H9 (cell line): Measurements from ENCODE around the gene TRIM73. TPM values are rescaled to one million over a fixed set of nuclear protein-coding genes. Genes with fewer than 3 reads are reported as not detected.
"Not testable (repeated sequence)": the region's sequence is repeated elsewhere in the genome, so short reads cannot be mapped to it uniquely, and the experiment has no call there.

ENCODE experiments used
- DNase-seq: peaks from one replicate; pipeline ENCODE4 v3.0.0-alpha.2; 2017
- H2AFZ ChIP-seq: one replicate; pipeline ENCODE4 v1.6.1; 2013; ENCODE audit warnings: mild to moderate bottlenecking, low read length, control low read depth, moderate library complexity
- H2AK5ac ChIP-seq: 2 replicates; pipeline ENCODE4 v1.6.1; 2013; ENCODE audit warnings: low read length, control low read depth, mixed read lengths; ENCODE audit not compliant: insufficient read length
- H2BK120ac ChIP-seq: one replicate; pipeline ENCODE4 v1.6.1; 2013; ENCODE audit warnings: low read depth, mild to moderate bottlenecking, low read length, control low read depth, inconsistent platforms; ENCODE audit not compliant: poor library complexity, severe bottlenecking
- H2BK12ac ChIP-seq: 2 replicates; pipeline ENCODE4 v1.6.1; 2013; ENCODE audit warnings: low read length, control low read depth, mixed read lengths, low read depth; ENCODE audit not compliant: insufficient read length
- H2BK15ac ChIP-seq: 2 replicates; pipeline ENCODE4 v1.6.1; 2013; ENCODE audit warnings: low read depth, low read length, control low read depth
- H2BK20ac ChIP-seq: one replicate; pipeline ENCODE4 v1.6.1; 2013; ENCODE audit warnings: low read depth, mild to moderate bottlenecking, low read length, control low read depth, inconsistent platforms; ENCODE audit not compliant: poor library complexity, severe bottlenecking
- H2BK5ac ChIP-seq: 2 replicates; pipeline ENCODE4 v1.6.1; 2013; ENCODE audit warnings: low read length, control low read depth, mixed read lengths; ENCODE audit not compliant: insufficient read length
- H3K14ac ChIP-seq: 2 replicates; pipeline ENCODE4 v1.6.1; 2013; ENCODE audit warnings: low read length, control low read depth; ENCODE audit not compliant: insufficient read depth
- H3K18ac ChIP-seq: 2 replicates; pipeline ENCODE4 v1.6.1; 2013; ENCODE audit warnings: low read depth, mild to moderate bottlenecking, mixed read lengths, low read length, control low read depth; ENCODE audit not compliant: insufficient read length
- H3K23ac ChIP-seq: 2 replicates; pipeline ENCODE4 v1.6.1; 2013; ENCODE audit warnings: low read length, control low read depth, mixed read lengths, low read depth; ENCODE audit not compliant: insufficient read length
- H3K23me2 ChIP-seq: 2 replicates; pipeline ENCODE4 v1.6.1; 2013; ENCODE audit warnings: low read depth, mild to moderate bottlenecking, mixed read lengths, low read length, control low read depth; ENCODE audit not compliant: insufficient read length, poor library complexity, severe bottlenecking
- H3K27ac ChIP-seq: 2 replicates; pipeline ENCODE4 v1.5.1; 2013; ENCODE audit warnings: low read length, control low read depth, mixed read lengths, low read depth; ENCODE audit not compliant: insufficient read length
- H3K27me3 ChIP-seq: 2 replicates; pipeline ENCODE4 v1.6.1; 2013; ENCODE audit warnings: low read length, control low read depth, inconsistent platforms; ENCODE audit not compliant: insufficient read depth
- H3K4ac ChIP-seq: 2 replicates; pipeline ENCODE4 v1.6.1; 2013; ENCODE audit warnings: low read depth, mild to moderate bottlenecking, control low read depth, inconsistent platforms, low read length, moderate library complexity
- H3K4me1 ChIP-seq: 2 replicates; pipeline ENCODE4 v1.6.1; 2013; ENCODE audit warnings: low read length, control low read depth, inconsistent platforms; ENCODE audit not compliant: insufficient read depth
- H3K4me2 ChIP-seq: 2 replicates; pipeline ENCODE4 v1.6.1; 2013; ENCODE audit warnings: low read length, control low read depth, mixed read lengths; ENCODE audit not compliant: insufficient read length, insufficient read depth
- H3K56ac ChIP-seq: 2 replicates; pipeline ENCODE4 v1.6.1; 2013; ENCODE audit warnings: low read depth, mild to moderate bottlenecking, mixed read lengths, low read length, control low read depth; ENCODE audit not compliant: insufficient read length
- H3K79me1 ChIP-seq: 2 replicates; pipeline ENCODE4 v1.6.1; 2013; ENCODE audit warnings: low read depth, mild to moderate bottlenecking, moderate library complexity, low read length, control low read depth, inconsistent platforms; ENCODE audit not compliant: insufficient read depth, poor library complexity, severe bottlenecking
- H3K79me2 ChIP-seq: 2 replicates; pipeline ENCODE4 v1.6.1; 2013; ENCODE audit warnings: low read length, control low read depth, inconsistent platforms; ENCODE audit not compliant: insufficient read depth
- H3K9ac ChIP-seq: 2 replicates; pipeline ENCODE4 v1.6.1; 2013; ENCODE audit warnings: low read length, control low read depth, mixed read lengths; ENCODE audit not compliant: insufficient read length; ENCODE audit errors: extremely low read depth
- H3K9me3 ChIP-seq: one replicate; pipeline ENCODE4 v1.6.1; 2013; ENCODE audit warnings: low read depth, low read length, inconsistent platforms; ENCODE audit not compliant: control insufficient read depth
- H3T11ph ChIP-seq: one replicate; pipeline ENCODE4 v1.6.1; 2013; ENCODE audit warnings: mild to moderate bottlenecking, low read length, control low read depth, inconsistent platforms
- H4K20me1 ChIP-seq: one replicate; pipeline ENCODE4 v1.6.1; 2013; ENCODE audit not compliant: control insufficient read depth, insufficient read length, insufficient read depth
- H4K5ac ChIP-seq: 2 replicates; pipeline ENCODE4 v1.6.1; 2013; ENCODE audit warnings: low read depth, mild to moderate bottlenecking, mixed read lengths, low read length, control low read depth; ENCODE audit not compliant: insufficient read length
- H4K8ac ChIP-seq: replicated peaks from 2 replicates; pipeline ENCODE4 v1.6.1; 2013; ENCODE audit warnings: low read length, control low read depth, mixed read lengths, low read depth; ENCODE audit not compliant: insufficient read length
- H4K91ac ChIP-seq: 2 replicates; pipeline ENCODE4 v1.6.1; 2013; ENCODE audit warnings: low read depth, mild to moderate bottlenecking, moderate library complexity, mixed read lengths, low read length, control low read depth; ENCODE audit not compliant: insufficient read length
- H3K27ac Mint-ChIP-seq, 3 experiments: 2 replicates in 2 of 3; 3 replicates in 1 of 3; pipeline ENCODE4 v1.8.0; 2020 to 2021; ENCODE audit warnings: mixed read lengths in 3 of 3, mild to moderate bottlenecking in 1 of 3, moderate library complexity in 1 of 3
- H3K27me3 Mint-ChIP-seq: 2 replicates; pipeline ENCODE4 v1.8.0; 2021; ENCODE audit warnings: low read depth, mild to moderate bottlenecking, moderate library complexity, mixed read lengths
- H3K36me3 Mint-ChIP-seq, 3 experiments: 2 replicates in 2 of 3; 3 replicates in 1 of 3; pipeline ENCODE4 v1.8.0; 2020 to 2021; ENCODE audit warnings: low read depth in 3 of 3, mixed read lengths in 3 of 3; ENCODE audit not compliant: insufficient read depth in 1 of 3
- H3K4me1 Mint-ChIP-seq, 2 experiments: 2 replicates each; pipeline ENCODE4 v1.8.0; 2020; ENCODE audit warnings: mixed read lengths in 2 of 2
- H3K4me3 Mint-ChIP-seq, 2 experiments: 2 replicates in 1 of 2; 3 replicates in 1 of 2; pipeline ENCODE4 v1.8.0; 2020 to 2021; ENCODE audit warnings: mild to moderate bottlenecking in 2 of 2, mixed read lengths in 2 of 2, moderate library complexity in 1 of 2
- H3K9me3 Mint-ChIP-seq, 2 experiments: 2 replicates in 1 of 2; 3 replicates in 1 of 2; pipeline ENCODE4 v1.8.0; 2020; ENCODE audit warnings: mild to moderate bottlenecking in 2 of 2, mixed read lengths in 2 of 2, moderate library complexity in 1 of 2
- WGBS: extraction: QIAGEN DNeasy Blood & Tissue Kit; methylation state at CpG from one replicate; pipeline ENCODE4 v1.1.7; 2013; ENCODE audit warnings: missing lambda C conversion rate, low lambda C conversion rate, mixed read lengths; ENCODE audit not compliant: insufficient read length; ENCODE audit errors: extremely low coverage; 5-methylcytosine and 5-hydroxymethylcytosine counted together
- total RNA-seq: library from RNA; stranded (reverse); gene quantifications from 2 replicates; pipeline ENCODE4 v1.2.1, GENCODE V29; 2021

Gene TRIM73
- total RNA-seq, 1 experiment from 2014 or later = 2.9 TPM

GRCh38 chr7:75400575-75400974, 5.1 kb downstream of the TRIM73 start:
- no CpG with 5 or more reads among the region's 6 CpGs for WGBS
- not testable (repeated sequence) for H3K56ac ChIP-seq, H3K4me2 ChIP-seq, H3K18ac ChIP-seq, H2BK12ac ChIP-seq, H2BK5ac ChIP-seq, H3K9me3 Mint-ChIP-seq, H3K27me3 ChIP-seq, H3T11ph ChIP-seq, H4K20me1 ChIP-seq, H3K9me3 ChIP-seq, H3K79me2 ChIP-seq, H3K23me2 ChIP-seq, H2BK20ac ChIP-seq, H2AFZ ChIP-seq, H3K14ac ChIP-seq, H4K91ac ChIP-seq, H2BK15ac ChIP-seq, H3K36me3 Mint-ChIP-seq, H3K4me1 ChIP-seq, H3K4ac ChIP-seq, DNase-seq, H3K27ac Mint-ChIP-seq, H4K5ac ChIP-seq, H3K4me3 Mint-ChIP-seq, H3K23ac ChIP-seq, H2AK5ac ChIP-seq, H3K27me3 Mint-ChIP-seq, H3K27ac ChIP-seq, H3K9ac ChIP-seq, H4K8ac ChIP-seq, H2BK120ac ChIP-seq, H3K79me1 ChIP-seq, H3K4me1 Mint-ChIP-seq

DNA sequence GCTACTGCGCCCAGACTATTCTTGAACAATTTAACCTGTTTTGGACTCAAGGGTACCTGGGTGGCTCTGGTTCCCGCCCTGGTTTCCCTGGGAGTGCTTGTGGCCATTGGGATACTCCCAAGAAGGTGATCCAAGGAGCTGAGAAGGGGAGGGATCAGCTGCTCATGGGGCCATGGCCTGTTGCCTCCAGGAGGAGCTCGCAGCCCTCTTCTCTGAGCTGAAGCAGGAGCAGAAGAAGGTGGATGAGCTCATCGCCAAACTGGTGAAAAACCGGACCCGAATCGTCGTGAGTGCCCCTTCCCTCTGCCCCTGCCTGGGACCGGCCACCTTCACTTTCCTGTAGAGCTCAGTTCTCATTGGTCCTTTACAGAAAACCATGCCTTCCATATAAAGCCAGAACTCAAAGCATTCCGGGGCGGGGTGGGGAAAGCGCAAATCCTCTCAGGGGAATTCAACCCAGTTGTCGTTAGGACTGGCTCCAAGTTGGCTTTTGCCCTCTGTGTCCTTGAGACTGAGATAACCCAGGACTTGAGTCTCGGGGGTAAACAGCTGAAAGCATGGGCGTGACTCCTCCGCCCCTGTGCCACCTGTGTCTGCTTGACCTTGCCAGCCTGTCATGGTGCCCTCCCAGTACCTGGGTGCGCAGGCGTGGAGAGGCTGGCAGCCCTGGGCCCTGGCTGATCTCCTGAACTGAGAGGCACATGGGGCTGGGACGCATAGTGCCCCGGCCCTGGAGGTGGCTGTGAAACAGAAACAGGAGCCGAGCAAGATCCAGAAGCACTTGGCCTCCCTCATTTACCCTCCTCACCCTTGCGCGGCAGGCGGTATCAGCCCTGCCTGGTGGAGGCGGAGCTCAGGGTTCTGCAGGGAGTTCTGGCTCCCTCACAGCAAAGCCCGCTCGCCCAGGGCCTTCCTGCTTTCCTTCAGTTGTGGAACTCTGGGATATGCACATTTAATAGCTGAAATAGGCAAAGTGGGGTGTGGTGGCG, 8.3 kb downstream of the TRIM73 start:
- H3K4me1 Mint-ChIP-seq, H3K9me3 Mint-ChIP-seq, H3K14ac ChIP-seq, H3K27me3 ChIP-seq, H3K27ac ChIP-seq, H4K5ac ChIP-seq, H2BK120ac ChIP-seq, H3K27ac Mint-ChIP-seq, H4K91ac ChIP-seq, H3K4me1 ChIP-seq, H3K4ac ChIP-seq, H3K4me2 ChIP-seq, H3T11ph ChIP-seq, H3K23me2 ChIP-seq, H3K9me3 ChIP-seq, H2AK5ac ChIP-seq, H2BK15ac ChIP-seq, H4K8ac ChIP-seq, DNase-seq, H3K18ac ChIP-seq, H3K79me2 ChIP-seq, H3K23ac ChIP-seq, H2BK12ac ChIP-seq, H3K56ac ChIP-seq, H3K27me3 Mint-ChIP-seq, H3K9ac ChIP-seq, H2BK20ac ChIP-seq, H4K20me1 ChIP-seq, H3K4me3 Mint-ChIP-seq, H2AFZ ChIP-seq, H2BK5ac ChIP-seq, H3K79me1 ChIP-seq, H3K36me3 Mint-ChIP-seq: not testable (repeated sequence)
- no CpG with 5 or more reads among the region's 28 CpGs for whole genome bisulfite sequencing
